RKO (cell line): ENCODE data around the gene FBXW12.

Experiments used
- DNase-seq: peaks from one replicate; pipeline ENCODE4 v3.0.0-alpha.2; 2016; ENCODE audit warnings: low spot score

The FBXW12 gene

GRCh38 chr3:48435223-48435595, 63.2 kb downstream of the FBXW12 start:
- DNase-seq = no peak

GRCh38 chr3:48435774-48436476, 63.9 kb downstream of the FBXW12 start:
- peak; percentile 86 for DNase-seq

GRCh38 chr3:48436477-48436787, 64.4 kb downstream of the FBXW12 start:
- no peak for DNase-seq

- no peak for DNase-seq
Measured at GRCh38 chr3:48436855-48437254, 64.8 kb downstream of the FBXW12 start.

GRCh38 chr3:48437812-48438211, 65.8 kb downstream of the FBXW12 start:
- DNase-seq = no peak

GRCh38 chr3:48439820-48440589, 68.0 kb downstream of the FBXW12 start, which contains the start of the genes CCDC51 and TMA7:
Gene CCDC51, minus strand, starts transcription at chr3:48440119. Its CDS starts 4,991 bp downstream, at chr3:48435128.
Gene TMA7, plus strand, starts transcription at chr3:48440257. Its CDS starts 40 bp downstream, at chr3:48440297.
- DNase-seq = peak; percentile 98

- peak; percentile 21 for DNase-seq
Measured at GRCh38 chr3:48440590-48440958, 68.6 kb downstream of the FBXW12 start.

GRCh38 chr3:48441940-48442339, 69.9 kb downstream of the FBXW12 start:
- no peak for DNase-seq
